H9 (cell line): ENCODE results near the gene UBE2N. TPM values are rescaled to one million over a fixed set of nuclear protein-coding genes. Genes with fewer than 3 reads are reported as not detected.

Experiments
- DNase-seq: peaks from one replicate; pipeline ENCODE4 v3.0.0-alpha.2; 2017
- H2AFZ ChIP-seq: one replicate; pipeline ENCODE4 v1.6.1; 2013; ENCODE audit warnings: mild to moderate bottlenecking, low read length, control low read depth, moderate library complexity
- H2AK5ac ChIP-seq: 2 replicates; pipeline ENCODE4 v1.6.1; 2013; ENCODE audit warnings: low read length, control low read depth, mixed read lengths; ENCODE audit not compliant: insufficient read length
- H2BK120ac ChIP-seq: one replicate; pipeline ENCODE4 v1.6.1; 2013; ENCODE audit warnings: low read depth, mild to moderate bottlenecking, low read length, control low read depth, inconsistent platforms; ENCODE audit not compliant: poor library complexity, severe bottlenecking
- H2BK12ac ChIP-seq: 2 replicates; pipeline ENCODE4 v1.6.1; 2013; ENCODE audit warnings: low read length, control low read depth, mixed read lengths, low read depth; ENCODE audit not compliant: insufficient read length
- H2BK15ac ChIP-seq: 2 replicates; pipeline ENCODE4 v1.6.1; 2013; ENCODE audit warnings: low read depth, low read length, control low read depth
- H2BK20ac ChIP-seq: one replicate; pipeline ENCODE4 v1.6.1; 2013; ENCODE audit warnings: low read depth, mild to moderate bottlenecking, low read length, control low read depth, inconsistent platforms; ENCODE audit not compliant: poor library complexity, severe bottlenecking
- H2BK5ac ChIP-seq: 2 replicates; pipeline ENCODE4 v1.6.1; 2013; ENCODE audit warnings: low read length, control low read depth, mixed read lengths; ENCODE audit not compliant: insufficient read length
- H3K14ac ChIP-seq: 2 replicates; pipeline ENCODE4 v1.6.1; 2013; ENCODE audit warnings: low read length, control low read depth; ENCODE audit not compliant: insufficient read depth
- H3K18ac ChIP-seq: 2 replicates; pipeline ENCODE4 v1.6.1; 2013; ENCODE audit warnings: low read depth, mild to moderate bottlenecking, mixed read lengths, low read length, control low read depth; ENCODE audit not compliant: insufficient read length
- H3K23ac ChIP-seq: 2 replicates; pipeline ENCODE4 v1.6.1; 2013; ENCODE audit warnings: low read length, control low read depth, mixed read lengths, low read depth; ENCODE audit not compliant: insufficient read length
- H3K23me2 ChIP-seq: 2 replicates; pipeline ENCODE4 v1.6.1; 2013; ENCODE audit warnings: low read depth, mild to moderate bottlenecking, mixed read lengths, low read length, control low read depth; ENCODE audit not compliant: insufficient read length, poor library complexity, severe bottlenecking
- H3K27ac ChIP-seq: 2 replicates; pipeline ENCODE4 v1.5.1; 2013; ENCODE audit warnings: low read length, control low read depth, mixed read lengths, low read depth; ENCODE audit not compliant: insufficient read length
- H3K27me3 ChIP-seq: 2 replicates; pipeline ENCODE4 v1.6.1; 2013; ENCODE audit warnings: low read length, control low read depth, inconsistent platforms; ENCODE audit not compliant: insufficient read depth
- H3K4ac ChIP-seq: 2 replicates; pipeline ENCODE4 v1.6.1; 2013; ENCODE audit warnings: low read depth, mild to moderate bottlenecking, control low read depth, inconsistent platforms, low read length, moderate library complexity
- H3K4me1 ChIP-seq: 2 replicates; pipeline ENCODE4 v1.6.1; 2013; ENCODE audit warnings: low read length, control low read depth, inconsistent platforms; ENCODE audit not compliant: insufficient read depth
- H3K4me2 ChIP-seq: 2 replicates; pipeline ENCODE4 v1.6.1; 2013; ENCODE audit warnings: low read length, control low read depth, mixed read lengths; ENCODE audit not compliant: insufficient read length, insufficient read depth
- H3K56ac ChIP-seq: 2 replicates; pipeline ENCODE4 v1.6.1; 2013; ENCODE audit warnings: low read depth, mild to moderate bottlenecking, mixed read lengths, low read length, control low read depth; ENCODE audit not compliant: insufficient read length
- H3K79me1 ChIP-seq: 2 replicates; pipeline ENCODE4 v1.6.1; 2013; ENCODE audit warnings: low read depth, mild to moderate bottlenecking, moderate library complexity, low read length, control low read depth, inconsistent platforms; ENCODE audit not compliant: insufficient read depth, poor library complexity, severe bottlenecking
- H3K79me2 ChIP-seq: 2 replicates; pipeline ENCODE4 v1.6.1; 2013; ENCODE audit warnings: low read length, control low read depth, inconsistent platforms; ENCODE audit not compliant: insufficient read depth
- H3K9ac ChIP-seq: 2 replicates; pipeline ENCODE4 v1.6.1; 2013; ENCODE audit warnings: low read length, control low read depth, mixed read lengths; ENCODE audit not compliant: insufficient read length; ENCODE audit errors: extremely low read depth
- H3K9me3 ChIP-seq: one replicate; pipeline ENCODE4 v1.6.1; 2013; ENCODE audit warnings: low read depth, low read length, inconsistent platforms; ENCODE audit not compliant: control insufficient read depth
- H3T11ph ChIP-seq: one replicate; pipeline ENCODE4 v1.6.1; 2013; ENCODE audit warnings: mild to moderate bottlenecking, low read length, control low read depth, inconsistent platforms
- H4K20me1 ChIP-seq: one replicate; pipeline ENCODE4 v1.6.1; 2013; ENCODE audit not compliant: control insufficient read depth, insufficient read length, insufficient read depth
- H4K5ac ChIP-seq: 2 replicates; pipeline ENCODE4 v1.6.1; 2013; ENCODE audit warnings: low read depth, mild to moderate bottlenecking, mixed read lengths, low read length, control low read depth; ENCODE audit not compliant: insufficient read length
- H4K8ac ChIP-seq: replicated peaks from 2 replicates; pipeline ENCODE4 v1.6.1; 2013; ENCODE audit warnings: low read length, control low read depth, mixed read lengths, low read depth; ENCODE audit not compliant: insufficient read length
- H4K91ac ChIP-seq: 2 replicates; pipeline ENCODE4 v1.6.1; 2013; ENCODE audit warnings: low read depth, mild to moderate bottlenecking, moderate library complexity, mixed read lengths, low read length, control low read depth; ENCODE audit not compliant: insufficient read length
- H3K27ac Mint-ChIP-seq, 3 experiments: 2 replicates in 2 of 3; 3 replicates in 1 of 3; pipeline ENCODE4 v1.8.0; 2020 to 2021; ENCODE audit warnings: mixed read lengths in 3 of 3, mild to moderate bottlenecking in 1 of 3, moderate library complexity in 1 of 3
- H3K27me3 Mint-ChIP-seq: 2 replicates; pipeline ENCODE4 v1.8.0; 2021; ENCODE audit warnings: low read depth, mild to moderate bottlenecking, moderate library complexity, mixed read lengths
- H3K36me3 Mint-ChIP-seq, 3 experiments: 2 replicates in 2 of 3; 3 replicates in 1 of 3; pipeline ENCODE4 v1.8.0; 2020 to 2021; ENCODE audit warnings: low read depth in 3 of 3, mixed read lengths in 3 of 3; ENCODE audit not compliant: insufficient read depth in 1 of 3
- H3K4me1 Mint-ChIP-seq, 2 experiments: 2 replicates each; pipeline ENCODE4 v1.8.0; 2020; ENCODE audit warnings: mixed read lengths in 2 of 2
- H3K4me3 Mint-ChIP-seq, 2 experiments: 2 replicates in 1 of 2; 3 replicates in 1 of 2; pipeline ENCODE4 v1.8.0; 2020 to 2021; ENCODE audit warnings: mild to moderate bottlenecking in 2 of 2, mixed read lengths in 2 of 2, moderate library complexity in 1 of 2
- H3K9me3 Mint-ChIP-seq, 2 experiments: 2 replicates in 1 of 2; 3 replicates in 1 of 2; pipeline ENCODE4 v1.8.0; 2020; ENCODE audit warnings: mild to moderate bottlenecking in 2 of 2, mixed read lengths in 2 of 2, moderate library complexity in 1 of 2
- CTCF ChIP-seq: fragments of 200-600 bp; sonication (generic); conservative IDR thresholded peaks from 3 replicates; pipeline ENCODE4 v1.8.0; 2021; ENCODE audit warnings: antibody characterized with exemption, mild to moderate bottlenecking
- WGBS: extraction: QIAGEN DNeasy Blood & Tissue Kit; methylation state at CpG from one replicate; pipeline ENCODE4 v1.1.7; 2013; ENCODE audit warnings: missing lambda C conversion rate, low lambda C conversion rate, mixed read lengths; ENCODE audit not compliant: insufficient read length; ENCODE audit errors: extremely low coverage; 5-methylcytosine and 5-hydroxymethylcytosine counted together
- total RNA-seq: library from RNA; stranded (reverse); gene quantifications from 2 replicates; pipeline ENCODE4 v1.2.1, GENCODE V29; 2021

Gene UBE2N
- total RNA-seq, 1 experiment from 2014 or later: 192 TPM

- Histone ChIP-seq H3K4me2 (peak overlapping the region; percentile 91), H2BK20ac (no peak overlapping the region), H3K23ac (no peak overlapping the region), H3K4me1 (0 out of 2 replicates have a peak, but pooled peaks cover 2% of the 10 kb centered on the region), H4K5ac (no peak overlapping the region), H3K23me2 (peaks cover 8% of the 10 kb centered on the region), H3K18ac (no peak overlapping the region), H3K9me3 (no peaks in the 10 kb centered on the region), H3K79me1 (peaks cover 5% of the 10 kb centered on the region), H2BK12ac (no peak overlapping the region), H4K20me1 (no peaks in the 10 kb centered on the region), H2AK5ac (no peak overlapping the region), H2BK120ac (no peak overlapping the region), H2BK5ac (no peak overlapping the region), H3T11ph (no peak overlapping the region), H3K27me3 (no peaks in the 10 kb centered on the region), H3K4ac (no peak overlapping the region), H3K79me2 (peaks cover 21% of the 10 kb centered on the region; the same call in 1 of the 2 replicates), H3K9ac (no peak overlapping the region), H2AFZ (no peak overlapping the region), H4K8ac (no peak overlapping the region), H3K14ac (no peak overlapping the region), H2BK15ac (no peak overlapping the region), H3K27ac (no peak overlapping the region), H4K91ac (no peak overlapping the region), H3K56ac (no peak overlapping the region)
- TF ChIP-seq CTCF: no peak
- Mint-ChIP-seq H3K4me1 (peaks cover 52 to 58% of the 10 kb centered on the region in 2 experiments), H3K27ac (peak overlapping the region; percentile 2 to 88 (median 82); a peak in 5 of 7 replicates), H3K9me3 (peaks cover 0 to 4% of the 10 kb centered on the region in 2 experiments; a peak in 3 of 5 replicates), H3K36me3 (peaks cover 0 to 2% (median 1%) of the 10 kb centered on the region in 3 experiments; a peak in 3 of 7 replicates), H3K4me3 (peak overlapping the region; percentile 70 to 82), H3K27me3 (no peaks in the 10 kb centered on the region; the same call in 1 of the 2 replicates)
- no CpG with 5 or more reads among the region's 10 CpGs for WGBS
- peak; percentile 78 for DNase-seq
Observed at GRCh38 chr12:93376436-93377251, 65.1 kb downstream of the UBE2N start.
